ENCODE results near the gene AIF1. TPM values are rescaled to one million over a fixed set of nuclear protein-coding genes. Genes with fewer than 3 reads are reported as not detected.

The AIF1 gene
- polyA plus RNA-seq, 1 donor (not counting 4 experiments of a cell fraction or from before 2014, with no cell fraction given) = not detected

DNA sequence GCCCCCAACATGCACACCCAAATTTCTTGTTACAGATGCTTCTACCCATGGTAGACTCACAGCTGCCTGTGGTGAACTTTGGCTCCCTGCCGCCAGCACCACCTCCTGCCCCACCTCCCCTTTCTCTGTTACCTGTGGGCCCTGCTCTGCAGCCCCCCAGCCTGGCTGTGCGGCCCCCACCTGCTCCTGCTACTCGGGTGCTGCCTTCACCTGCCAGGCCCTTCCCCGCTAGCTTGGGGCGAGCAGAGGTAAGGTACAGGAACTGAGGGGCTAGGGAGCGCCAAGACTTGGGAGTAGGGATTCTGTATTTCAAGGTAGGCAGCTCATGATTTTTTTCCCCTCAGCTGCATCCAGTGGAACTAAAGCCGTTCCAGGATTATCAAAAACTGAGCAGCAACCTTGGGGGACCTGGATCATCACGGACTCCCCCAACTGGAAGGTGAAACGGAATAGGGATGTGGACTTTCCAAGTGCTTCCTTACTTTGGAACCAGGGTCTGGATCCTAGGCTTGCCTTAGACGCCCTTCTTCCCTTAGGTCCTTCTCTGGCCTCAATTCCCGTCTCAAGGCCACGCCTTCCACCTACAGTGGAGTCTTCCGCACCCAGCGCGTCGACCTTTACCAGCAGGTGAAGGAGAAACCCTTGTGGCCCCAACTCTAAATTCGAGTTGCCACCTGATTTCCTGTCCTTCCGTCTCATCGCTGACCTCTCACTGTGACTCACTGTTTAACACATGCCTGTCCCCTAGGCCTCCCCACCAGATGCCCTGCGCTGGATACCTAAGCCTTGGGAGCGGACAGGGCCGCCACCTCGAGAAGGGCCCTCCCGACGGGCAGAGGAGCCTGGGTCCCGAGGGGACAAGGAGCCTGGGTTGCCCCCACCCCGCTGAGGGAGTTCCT is 21.9 kb downstream of the AIF1 start:
- H3K9me1 ChIP-seq (ENCODE audit: control insufficient read depth, extremely low read depth, insufficient read depth, low read length) = no peaks in the 10 kb centered on the region
- no peaks in the 10 kb centered on the region for H3K4me1 ChIP-seq (ENCODE audit: control insufficient read depth, extremely low read depth, insufficient read depth, low read length)
- no peak overlapping the region for H2AFZ ChIP-seq (ENCODE audit: control insufficient read depth, low read length)
- dilution Hi-C loops (cut with MboI; ENCODE audit: extremely low pct_ligation_motif_present, low sequenced_read_pairs) = no loop called here
- peaks cover 14% of the 10 kb centered on the region for H3K79me2 ChIP-seq (ENCODE audit: control insufficient read depth, insufficient read depth, low read length)
- H4K20me1 ChIP-seq (ENCODE audit: control insufficient read depth, extremely low read depth, insufficient read depth, low read length) = peaks cover 7% of the 10 kb centered on the region
- H3K36me3 ChIP-seq (ENCODE audit: control insufficient read depth in 2 of 2, extremely low read depth in 1 of 2, insufficient read depth in 2 of 2, low read length in 2 of 2) = peaks cover 64 to 66% of the 10 kb centered on the region in 2 experiments
- FAIRE-seq (no peak), DNase-seq (ENCODE audit: low read depth, low spot score) (no peak)
- TF ChIP-seq, protein P1, sequence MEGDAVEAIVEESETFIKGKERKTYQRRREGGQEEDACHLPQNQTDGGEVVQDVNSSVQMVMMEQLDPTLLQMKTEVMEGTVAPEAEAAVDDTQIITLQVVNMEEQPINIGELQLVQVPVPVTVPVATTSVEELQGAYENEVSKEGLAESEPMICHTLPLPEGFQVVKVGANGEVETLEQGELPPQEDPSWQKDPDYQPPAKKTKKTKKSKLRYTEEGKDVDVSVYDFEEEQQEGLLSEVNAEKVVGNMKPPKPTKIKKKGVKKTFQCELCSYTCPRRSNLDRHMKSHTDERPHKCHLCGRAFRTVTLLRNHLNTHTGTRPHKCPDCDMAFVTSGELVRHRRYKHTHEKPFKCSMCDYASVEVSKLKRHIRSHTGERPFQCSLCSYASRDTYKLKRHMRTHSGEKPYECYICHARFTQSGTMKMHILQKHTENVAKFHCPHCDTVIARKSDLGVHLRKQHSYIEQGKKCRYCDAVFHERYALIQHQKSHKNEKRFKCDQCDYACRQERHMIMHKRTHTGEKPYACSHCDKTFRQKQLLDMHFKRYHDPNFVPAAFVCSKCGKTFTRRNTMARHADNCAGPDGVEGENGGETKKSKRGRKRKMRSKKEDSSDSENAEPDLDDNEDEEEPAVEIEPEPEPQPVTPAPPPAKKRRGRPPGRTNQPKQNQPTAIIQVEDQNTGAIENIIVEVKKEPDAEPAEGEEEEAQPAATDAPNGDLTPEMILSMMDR (optimal IDR thresholded peaks at IDR 0.05 in 1 of 3, IDR thresholded peaks at IDR 0.05 in 1 of 3, conservative IDR thresholded peaks at IDR 0.05 in 1 of 3; ENCODE audit: extremely low read depth in 1 of 3, insufficient read depth in 2 of 3, low read length in 3 of 3) = no peak
- TF ChIP-seq EZH2 (IDR thresholded peaks at IDR 0.05; ENCODE audit: low read length) = no peak
- H3K4me3 ChIP-seq (ENCODE audit: control insufficient read depth in 2 of 3, extremely low read depth in 1 of 3, insufficient read depth in 2 of 3, low read depth in 1 of 3, low read length in 3 of 3) = no peak overlapping the region
- H3K9ac ChIP-seq (ENCODE audit: control insufficient read depth, extremely low read depth, insufficient read depth, low read length) = no peak overlapping the region
- H3K4me2 ChIP-seq (ENCODE audit: control insufficient read depth, extremely low read depth, insufficient read depth, low read depth, low read length) = no peak overlapping the region
- H3K27ac ChIP-seq (ENCODE audit: control insufficient read depth, insufficient read depth, low read length) = no peak overlapping the region
- no peaks in the 10 kb centered on the region for H3K9me3 ChIP-seq (ENCODE audit: control insufficient read depth, low read depth, low read length)
- H3K27me3 ChIP-seq (ENCODE audit: control insufficient read depth, extremely low read depth, insufficient read depth, low read length) = no peaks in the 10 kb centered on the region

DNA sequence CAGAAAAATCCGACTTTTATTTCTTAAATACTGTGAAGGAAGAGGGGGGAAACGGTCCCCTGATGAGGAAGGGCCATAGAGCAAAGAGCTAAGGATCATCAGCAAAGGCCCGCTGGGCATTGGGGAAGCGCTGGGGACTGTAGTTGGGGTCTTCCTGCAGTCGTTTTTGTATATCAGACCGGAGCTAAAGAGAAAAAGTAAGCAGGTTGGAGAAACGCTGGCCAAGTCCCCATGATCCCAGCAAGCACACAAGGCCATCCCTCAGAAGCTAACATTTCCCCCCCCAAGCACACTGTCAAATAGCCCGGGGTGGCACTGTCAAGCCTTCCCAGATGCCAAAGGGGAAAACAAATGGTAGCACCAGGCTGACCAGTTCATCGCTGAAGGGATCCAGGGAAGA is 24.0 kb downstream of the AIF1 start:
- no peaks in the 10 kb centered on the region for H3K79me2 ChIP-seq (ENCODE audit: control insufficient read depth, insufficient read depth, low read length)
- no peaks in the 10 kb centered on the region for H3K27me3 ChIP-seq (ENCODE audit: control insufficient read depth, extremely low read depth, insufficient read depth, low read length)
- H3K36me3 ChIP-seq (ENCODE audit: control insufficient read depth in 2 of 2, extremely low read depth in 1 of 2, insufficient read depth in 2 of 2, low read length in 2 of 2) = peaks cover 57 to 59% of the 10 kb centered on the region in 2 experiments
- TF ChIP-seq, protein P1 (optimal IDR thresholded peaks at IDR 0.05 in 1 of 3, IDR thresholded peaks at IDR 0.05 in 1 of 3, conservative IDR thresholded peaks at IDR 0.05 in 1 of 3; ENCODE audit: extremely low read depth in 1 of 3, insufficient read depth in 2 of 3, low read length in 3 of 3) = no peak
- TF ChIP-seq EZH2 (IDR thresholded peaks at IDR 0.05; ENCODE audit: low read length) = no peak
- H2AFZ ChIP-seq (ENCODE audit: control insufficient read depth, low read length) = no peak overlapping the region
- FAIRE-seq = no peak
- H3K9me3 ChIP-seq (ENCODE audit: control insufficient read depth, low read depth, low read length) = no peaks in the 10 kb centered on the region
- no peak overlapping the region for H3K27ac ChIP-seq (ENCODE audit: control insufficient read depth, insufficient read depth, low read length)
- no peaks in the 10 kb centered on the region for H3K4me1 ChIP-seq (ENCODE audit: control insufficient read depth, extremely low read depth, insufficient read depth, low read length)
- no peak overlapping the region for H3K4me3 ChIP-seq (ENCODE audit: control insufficient read depth in 2 of 3, extremely low read depth in 1 of 3, insufficient read depth in 2 of 3, low read depth in 1 of 3, low read length in 3 of 3)
- no peak overlapping the region for H3K4me2 ChIP-seq (ENCODE audit: control insufficient read depth, extremely low read depth, insufficient read depth, low read depth, low read length)
- dilution Hi-C loops (cut with MboI; ENCODE audit: extremely low pct_ligation_motif_present, low sequenced_read_pairs) = no loop called here
- no peaks in the 10 kb centered on the region for H4K20me1 ChIP-seq (ENCODE audit: control insufficient read depth, extremely low read depth, insufficient read depth, low read length)
- no peak for DNase-seq (ENCODE audit: low read depth, low spot score)
- no peak overlapping the region for H3K9ac ChIP-seq (ENCODE audit: control insufficient read depth, extremely low read depth, insufficient read depth, low read length)
- no peaks in the 10 kb centered on the region for H3K9me1 ChIP-seq (ENCODE audit: control insufficient read depth, extremely low read depth, insufficient read depth, low read length)
